Measurements from ENCODE around the gene DGUOK. TPM values are rescaled to one million over a fixed set of nuclear protein-coding genes. Genes with fewer than 3 reads are reported as not detected.

Gene DGUOK
- total and polyA plus RNA-seq, 2 of the 4 experiments (the other 2 are of a cell fraction) = 66.3 to 111 TPM

GRCh38 chr2:73937899-73938298 is 11.2 kb downstream of the DGUOK start:
- intact Hi-C loops (cut with micrococcal nuclease) = no loop called here
- BruUV-seq (replicated peaks) = no TSS peak
- POLR2A ChIA-PET (ENCODE audit: unreplicated experiment) = no interaction called here

More at GRCh38 chr2:73937899-73938298, 11.2 kb downstream of the DGUOK start:
- Histone ChIP-seq H3K14ac (replicated peaks; ENCODE audit: low read depth, low read length) (no peak overlapping the region), H3K9me3 (ENCODE audit: control insufficient read depth, insufficient read depth, low read length) (no peaks in the 10 kb centered on the region), H3K27ac (ENCODE audit: insufficient read depth, low read length) (no peak overlapping the region), H3K18ac (ENCODE audit: low read depth, low read length) (no peak overlapping the region), H2AFZ (replicated peaks; ENCODE audit: low read length, poor library complexity) (no peak overlapping the region), H3K9me1 (ENCODE audit: insufficient read depth, low read length) (peaks cover 32% of the 10 kb centered on the region), H3K9ac (ENCODE audit: low read depth, low read length) (no peak overlapping the region), H2BK20ac (ENCODE audit: low read depth, low read length) (no peak overlapping the region), H4K20me1 (ENCODE audit: insufficient read depth, low read length) (peaks cover 84% of the 10 kb centered on the region), H2AK5ac (ENCODE audit: low read depth, low read length) (no peak overlapping the region), H2BK5ac (ENCODE audit: low read depth, low read length, poor library complexity, severe bottlenecking) (no peak overlapping the region), H3K4me3 (ENCODE audit: insufficient read depth, low read depth, low read length) (no peak overlapping the region), H4K5ac (ENCODE audit: low read depth, low read length) (no peak overlapping the region), H2AK9ac (replicated peaks; ENCODE audit: low read depth, low read length, poor library complexity) (no peak overlapping the region), H2BK15ac (ENCODE audit: low read depth, low read length) (no peak overlapping the region), H4K91ac (ENCODE audit: insufficient read depth, low read depth, low read length) (no peak overlapping the region), H3K4me2 (ENCODE audit: low read depth, low read length) (no peak overlapping the region), H3K79me1 (ENCODE audit: low read depth in 1 of 2, low read length in 2 of 2) (peaks cover 44 to 74% of the 10 kb centered on the region in 2 experiments), H3K27me3 (ENCODE audit: control insufficient read depth, insufficient read depth, low read length) (no peaks in the 10 kb centered on the region), H3K4me1 (ENCODE audit: control insufficient read depth, insufficient read depth, low read length) (peaks cover 15% of the 10 kb centered on the region), H3K56ac (ENCODE audit: extremely low read depth, insufficient read depth, low read length) (no peak overlapping the region), H2BK120ac (ENCODE audit: low read depth, low read length) (no peak overlapping the region), H3K23ac (ENCODE audit: low read depth, low read length) (peak overlapping the region; percentile 24; the same call in 1 of the 2 replicates), H3K4ac (ENCODE audit: low read depth, low read length) (no peak overlapping the region), H4K8ac (ENCODE audit: low read depth in 2 of 2, low read length in 2 of 2) (no peak overlapping the region), H3K36me3 (ENCODE audit: control insufficient read depth, insufficient read depth, low read length) (peaks cover 13% of the 10 kb centered on the region)
- CTCF ChIA-PET = no interaction called here
- in situ Hi-C loops (cut with MboI; ENCODE audit: low sequenced_read_pairs) = no loop called here
- ATAC-seq (ENCODE audit: low read depth) (no peak), DNase-seq (no peak)
- dilution Hi-C loops (cut with HindIII; ENCODE audit: low sequenced_read_pairs, unreplicated experiment) = no loop called here
- TF ChIP-seq NFE2L2 (IDR thresholded peaks at IDR 0.05; ENCODE audit: low read depth, low read length) = no peak
- no peak for TF ChIP-seq ELK1 (IDR thresholded peaks at IDR 0.05; ENCODE audit: borderline replicate concordance, low read depth, low read length)
- no peak for TF ChIP-seq RCOR1 (IDR thresholded peaks at IDR 0.05; ENCODE audit: insufficient replicate concordance, low read length)
- no peak for TF ChIP-seq FOS (IDR thresholded peaks at IDR 0.05; ENCODE audit: low read depth, low read length)
- TF ChIP-seq MXI1 (IDR thresholded peaks at IDR 0.05; ENCODE audit: borderline replicate concordance, low read depth, low read length) = no peak
- no peak for TF ChIP-seq MAZ (IDR thresholded peaks at IDR 0.05; ENCODE audit: borderline replicate concordance, low read depth, low read length)
- no peak for TF ChIP-seq USF2 (IDR thresholded peaks at IDR 0.05; ENCODE audit: low read depth, low read length)
- TF ChIP-seq CHD1 (IDR thresholded peaks at IDR 0.05; ENCODE audit: low read depth, low read length) = no peak

All from IMR-90 (cell line).